ENCODE data around the gene TRABD2B. TPM values are rescaled to one million over a fixed set of nuclear protein-coding genes. Genes with fewer than 3 reads are reported as not detected.
"Not testable (repeated sequence)": the region's sequence is repeated elsewhere in the genome, so short reads cannot be mapped to it uniquely, and the experiment has no call there.

TRABD2B gene
- total and polyA plus RNA-seq, 11 donors = 0.31 to 1.1 (median 0.80) TPM

DNA sequence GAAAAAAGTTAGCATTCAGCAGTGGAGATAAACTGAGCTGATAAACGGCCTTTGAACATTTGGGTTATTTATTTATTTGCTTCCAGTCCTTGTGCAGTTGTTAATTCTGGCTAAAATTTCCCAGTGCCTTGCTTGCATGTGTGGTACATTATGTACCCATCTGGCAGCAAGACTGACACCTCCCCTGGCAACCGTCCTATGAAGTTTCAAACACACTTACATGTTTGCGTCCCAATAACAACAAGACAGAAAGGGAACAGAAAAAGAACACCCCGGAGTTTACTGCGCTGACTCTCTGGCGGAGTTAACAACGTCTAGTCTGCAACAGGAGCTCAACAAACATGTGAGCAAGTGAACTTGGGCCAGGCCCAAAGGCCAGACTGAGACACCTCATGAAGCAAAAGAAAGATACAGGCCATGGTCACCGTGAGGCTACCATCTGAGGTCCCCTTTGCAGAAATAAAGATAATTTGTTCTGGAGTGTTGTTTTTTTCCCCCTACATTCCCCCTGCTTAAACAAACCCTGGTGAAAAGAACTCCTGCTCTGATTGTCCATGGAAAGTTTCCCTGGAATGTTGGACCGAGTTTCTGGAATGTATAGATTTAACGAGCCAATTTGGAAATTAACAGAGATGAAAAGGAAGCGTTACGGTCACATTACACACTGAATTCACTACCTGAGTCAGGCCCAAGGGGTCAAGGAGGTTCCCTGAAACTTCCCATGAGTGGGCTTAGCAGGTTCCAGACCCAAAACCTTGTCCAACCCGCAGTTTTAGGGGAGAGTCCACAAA is 33.4 kb downstream of the TRABD2B start:
- Histone ChIP-seq H3K27me3 (no peaks in the 10 kb centered on the region), H3K9me3 (no peaks in the 10 kb centered on the region), H3K4me1 (peaks cover 0 to 8% (median 0%) of the 10 kb centered on the region in 12 donors), H3K27ac (peak overlapping the region in 1 of 12 donors; percentile 25), H3K4me3 (no peak overlapping the region), H3K36me3 (no peaks in the 10 kb centered on the region)
- intact Hi-C loops (cut with DNase I) = no loop called here
- ATAC-seq (peak in 3 of 4 donors; percentile 34 to 75 (median 67)), DNase-seq (no peak)
- WGBS, 4 donors = 64 to 77% (median 72%) methylated on average over 13 of the region's 13 CpGs
- TF ChIP-seq, protein P1, sequence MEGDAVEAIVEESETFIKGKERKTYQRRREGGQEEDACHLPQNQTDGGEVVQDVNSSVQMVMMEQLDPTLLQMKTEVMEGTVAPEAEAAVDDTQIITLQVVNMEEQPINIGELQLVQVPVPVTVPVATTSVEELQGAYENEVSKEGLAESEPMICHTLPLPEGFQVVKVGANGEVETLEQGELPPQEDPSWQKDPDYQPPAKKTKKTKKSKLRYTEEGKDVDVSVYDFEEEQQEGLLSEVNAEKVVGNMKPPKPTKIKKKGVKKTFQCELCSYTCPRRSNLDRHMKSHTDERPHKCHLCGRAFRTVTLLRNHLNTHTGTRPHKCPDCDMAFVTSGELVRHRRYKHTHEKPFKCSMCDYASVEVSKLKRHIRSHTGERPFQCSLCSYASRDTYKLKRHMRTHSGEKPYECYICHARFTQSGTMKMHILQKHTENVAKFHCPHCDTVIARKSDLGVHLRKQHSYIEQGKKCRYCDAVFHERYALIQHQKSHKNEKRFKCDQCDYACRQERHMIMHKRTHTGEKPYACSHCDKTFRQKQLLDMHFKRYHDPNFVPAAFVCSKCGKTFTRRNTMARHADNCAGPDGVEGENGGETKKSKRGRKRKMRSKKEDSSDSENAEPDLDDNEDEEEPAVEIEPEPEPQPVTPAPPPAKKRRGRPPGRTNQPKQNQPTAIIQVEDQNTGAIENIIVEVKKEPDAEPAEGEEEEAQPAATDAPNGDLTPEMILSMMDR (IDR thresholded peaks at IDR 0.05) = no peak
- no peak for TF ChIP-seq POLR2A (IDR thresholded peaks at IDR 0.05)

DNA sequence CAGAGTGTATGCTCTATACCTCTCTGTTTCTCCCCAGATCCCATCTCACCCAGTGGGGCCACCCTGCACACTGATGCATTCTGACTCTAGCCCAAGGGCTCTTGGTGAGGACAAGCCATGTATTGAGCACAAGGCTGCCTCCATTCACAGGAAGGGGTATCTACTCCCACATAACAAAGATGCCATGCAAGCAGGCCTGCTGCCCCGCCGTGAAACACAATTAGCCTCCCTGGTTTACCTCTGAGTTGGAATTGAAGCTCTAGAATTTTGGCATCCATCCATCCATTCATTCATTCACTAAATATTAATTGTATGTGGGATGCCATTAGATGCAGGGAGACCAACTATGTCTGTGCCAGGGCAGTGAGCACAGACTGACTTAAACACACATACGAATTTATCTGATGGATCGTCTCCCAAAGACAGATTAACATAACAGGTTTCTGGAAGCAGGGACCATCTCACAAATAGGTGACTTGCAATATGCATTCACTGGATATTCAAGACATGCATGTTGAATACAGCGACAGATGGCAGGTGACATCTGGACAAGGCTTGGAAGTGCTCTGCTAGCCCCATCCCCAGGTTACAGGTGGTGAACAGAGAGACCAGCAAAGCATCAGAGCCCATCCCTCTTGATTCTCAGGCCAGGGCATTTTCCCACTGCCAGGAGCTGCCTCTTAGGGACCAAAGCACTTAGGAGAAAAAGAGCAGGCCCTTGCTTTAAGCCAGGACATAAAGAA is 34.3 kb downstream of the TRABD2B start:
- no peak for DNase-seq
- intact Hi-C loops (cut with DNase I) = no loop called here
- no peaks in the 10 kb centered on the region for H3K27me3 ChIP-seq
- H3K4me1 ChIP-seq = peaks cover 0 to 8% (median 0%) of the 10 kb centered on the region in 12 donors
- H3K27ac ChIP-seq = no peak overlapping the region
- no peaks in the 10 kb centered on the region for H3K36me3 ChIP-seq
- no peak overlapping the region for H3K4me3 ChIP-seq
- 86 to 95% (median 89%) methylated on average over 5 of the region's 5 CpGs for WGBS, 4 donors
- no peaks in the 10 kb centered on the region for H3K9me3 ChIP-seq
- no peak for TF ChIP-seq POLR2A (IDR thresholded peaks at IDR 0.05)
- TF ChIP-seq, protein P1 (IDR thresholded peaks at IDR 0.05) = no peak
- ATAC-seq = peak in 1 of 4 donors; percentile 13

DNA sequence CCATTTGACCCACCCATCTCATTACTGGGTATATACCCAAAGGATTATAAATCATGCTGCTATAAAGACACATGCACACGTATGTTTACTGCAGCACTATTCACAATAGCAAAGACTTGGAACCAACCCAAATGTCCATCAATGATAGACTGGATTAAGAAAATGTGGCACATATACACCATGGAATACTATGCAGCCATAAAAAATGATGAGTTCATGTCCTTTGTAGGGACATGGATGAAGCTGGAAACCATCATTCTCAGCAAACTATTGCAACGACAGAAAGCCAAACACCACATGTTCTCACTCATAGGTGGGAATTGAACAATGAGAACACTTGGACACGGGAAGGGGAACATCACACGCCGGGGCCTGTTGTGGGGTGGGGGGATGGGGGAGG is 35.4 kb downstream of the TRABD2B start:
- ATAC-seq; H3K27ac ChIP-seq; H3K36me3 ChIP-seq; DNase-seq; H3K9me3 ChIP-seq; H3K4me3 ChIP-seq; H3K4me1 ChIP-seq; H3K27me3 ChIP-seq; intact Hi-C loops (cut with DNase I): not testable (repeated sequence)
- 92 to 98% (median 95%) methylated on average over 5 of the region's 5 CpGs for WGBS, 4 donors

DNA sequence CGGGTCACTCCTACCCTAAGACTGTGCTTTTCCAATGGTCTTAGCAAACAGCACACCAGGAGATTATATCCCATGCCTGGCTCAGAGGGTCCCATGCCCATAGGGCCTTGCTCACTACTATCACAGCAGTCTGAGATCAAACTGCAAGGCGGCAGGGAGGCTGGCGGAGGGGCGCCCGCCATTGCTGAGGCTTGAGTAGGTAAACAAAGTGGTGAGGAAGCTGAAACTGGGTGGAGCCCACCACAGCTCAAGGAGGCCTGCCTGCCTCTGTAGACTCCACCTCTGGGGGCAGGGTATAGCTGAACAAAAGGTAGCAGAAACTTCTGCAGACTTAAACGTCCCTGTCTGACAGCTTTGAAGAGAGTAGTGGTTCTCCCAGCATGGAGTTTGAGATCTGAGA is 40.7 kb downstream of the TRABD2B start:
- ATAC-seq; H3K27ac ChIP-seq; H3K4me1 ChIP-seq; H3K27me3 ChIP-seq; H3K4me3 ChIP-seq; H3K9me3 ChIP-seq; H3K36me3 ChIP-seq; DNase-seq; intact Hi-C loops (cut with DNase I): not testable (repeated sequence)
- 92 to 97% (median 94%) methylated on average over 5 to 6 of the region's 6 CpGs for WGBS, 4 donors

DNA sequence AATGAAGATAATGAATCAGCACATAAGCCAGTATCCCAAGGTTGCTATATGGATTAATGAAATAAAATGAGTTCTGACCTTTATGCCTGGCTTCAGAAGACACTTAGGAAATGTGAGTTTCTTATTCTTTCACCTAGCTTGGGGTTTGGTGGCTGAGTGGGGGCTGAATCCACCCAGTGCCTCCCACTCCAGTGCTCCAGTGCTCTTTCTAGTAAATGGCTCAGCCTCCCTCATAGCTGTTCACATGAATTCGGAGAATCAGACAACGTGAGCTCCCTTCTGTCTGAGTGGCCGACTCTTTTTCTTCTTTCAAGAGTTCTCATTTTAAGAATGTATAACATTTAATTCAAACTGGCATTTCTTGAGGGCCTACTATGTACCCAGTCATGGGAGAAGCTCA is 43.5 kb downstream of the TRABD2B start:
- TF ChIP-seq POLR2A (IDR thresholded peaks at IDR 0.05) = no peak
- TF ChIP-seq, protein P1 (IDR thresholded peaks at IDR 0.05) = no peak
- Histone ChIP-seq H3K4me1 (no peaks in the 10 kb centered on the region), H3K36me3 (no peaks in the 10 kb centered on the region), H3K27me3 (no peaks in the 10 kb centered on the region), H3K9me3 (no peaks in the 10 kb centered on the region), H3K27ac (no peak overlapping the region), H3K4me3 (no peak overlapping the region)
- ATAC-seq (no peak), DNase-seq (no peak)
- intact Hi-C loops (cut with DNase I) = no loop called here
- 94 to 99% (median 97%) methylated on average over 3 of the region's 3 CpGs for WGBS, 4 donors
